ENCODE results near the gene KLHL20.

KLHL20 gene

DNA sequence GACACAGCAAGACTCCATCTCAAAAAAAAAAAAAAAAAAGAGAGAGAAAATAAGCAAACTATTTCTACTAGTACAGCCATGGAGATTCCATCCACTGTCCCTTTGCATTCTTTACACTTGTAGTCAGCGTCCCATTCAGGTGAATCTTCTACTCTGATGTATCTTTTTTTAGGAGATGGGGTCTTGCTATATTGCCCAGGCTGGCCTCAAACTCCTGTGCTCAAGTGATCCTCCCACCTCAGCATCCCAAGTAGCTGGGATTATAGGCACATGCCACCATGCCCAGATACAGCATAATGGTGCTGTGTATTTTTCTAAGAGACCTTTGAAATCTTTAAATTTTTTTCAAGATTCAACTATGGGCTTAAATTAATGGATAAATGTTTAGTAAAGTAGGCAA is 118.0 kb downstream of the KLHL20 start:
- DNase-seq (ENCODE audit: low spot score), result no peak

Measured in hematopoietic multipotent progenitor cell treated with erythropoietin and hydrocortisone succinate and interleukin-3 and kit ligand, for 17 days (in vitro differentiated cells).